H1 (cell line): ENCODE measurements around the gene TBX4.

ENCODE experiments used
- CBX5 ChIP-seq: fragments of 300-800, 300-1000 bp; sonication (generic); IDR thresholded peaks from 2 replicates; pipeline ENCODE4 v1.7.1; 2016; ENCODE audit warnings: antibody characterized with exemption, low read length, low read depth
- CHD2 ChIP-seq: IDR thresholded peaks from 2 replicates; pipeline ENCODE4 v1.6.1; 2012; ENCODE audit warnings: low read length, improper control_type of control experiment
- EP300 ChIP-seq, 2 experiments: IDR thresholded peaks; 1 replicate in 1 of 2; 2 replicates in 1 of 2; pipeline ENCODE4 v1.6.1; 2011 to 2012; ENCODE audit warnings: low read depth in 2 of 2, low read length in 2 of 2, mild to moderate bottlenecking in 2 of 2, borderline replicate concordance in 1 of 2, inconsistent platforms in 1 of 2, moderate library complexity in 1 of 2
- EZH2 ChIP-seq: fragments of 200-600 bp; sonication (generic); IDR thresholded peaks from 2 replicates; pipeline ENCODE4 v1.7.1; 2012; ENCODE audit warnings: low read depth, mild to moderate bottlenecking, moderate library complexity, low read length, inconsistent platforms; ENCODE audit not compliant: severe bottlenecking
- JUND ChIP-seq: IDR thresholded peaks from 2 replicates; pipeline ENCODE4 v1.6.1; 2011; ENCODE audit warnings: mild to moderate bottlenecking, improper control_type of control experiment, low read length
- POLR2A ChIP-seq, 2 experiments: IDR thresholded peaks; 1 replicate in 1 of 2; 2 replicates in 1 of 2; pipeline ENCODE4 v1.6.1; 2011; ENCODE audit warnings: low read depth in 2 of 2, low read length in 2 of 2, mild to moderate bottlenecking in 2 of 2; ENCODE audit errors: control extremely low read depth in 1 of 2
- POLR2AphosphoS5 ChIP-seq: IDR thresholded peaks from 2 replicates; pipeline ENCODE4 v1.6.1; 2011; ENCODE audit warnings: low read depth, low read length
- RAD21 ChIP-seq, 2 experiments: IDR thresholded peaks in 1 of 2; conservative IDR thresholded peaks in 1 of 2; 2 replicates each; pipeline ENCODE4 v1.6.1; 2011; ENCODE audit warnings: low read depth in 2 of 2, low read length in 2 of 2, improper control_type of control experiment in 1 of 2, inconsistent platforms in 1 of 2, mild to moderate bottlenecking in 1 of 2, moderate library complexity in 1 of 2
- RFX5 ChIP-seq: IDR thresholded peaks from 2 replicates; pipeline ENCODE4 v1.6.1; 2011; ENCODE audit warnings: low read depth, low read length, improper control_type of control experiment, borderline replicate concordance
- TAF1 ChIP-seq: IDR thresholded peaks from 2 replicates; pipeline ENCODE4 v1.6.1; 2011; ENCODE audit warnings: mild to moderate bottlenecking, low read depth, low read length
- TEAD4 ChIP-seq: IDR thresholded peaks from 2 replicates; pipeline ENCODE4 v1.6.1; 2012; ENCODE audit warnings: low read depth, low read length, inconsistent platforms, mixed read lengths
- YY1 ChIP-seq: IDR thresholded peaks from 2 replicates; pipeline ENCODE4 v1.6.1; 2011; ENCODE audit warnings: low read depth, mild to moderate bottlenecking, low read length
- TF ChIP-seq, protein P1 (sequence below), 3 experiments: IDR thresholded peaks; 1 replicate in 2 of 3; 2 replicates in 1 of 3; pipeline versions ENCODE4 v1.5.1 to v1.6.1; 2011; ENCODE audit warnings: low read length in 3 of 3, mild to moderate bottlenecking in 3 of 3, inconsistent platforms in 2 of 3, low read depth in 1 of 3, moderate library complexity in 1 of 3; ENCODE audit not compliant: insufficient read depth in 1 of 3; ENCODE audit errors: control extremely low read depth in 1 of 3

DNA sequence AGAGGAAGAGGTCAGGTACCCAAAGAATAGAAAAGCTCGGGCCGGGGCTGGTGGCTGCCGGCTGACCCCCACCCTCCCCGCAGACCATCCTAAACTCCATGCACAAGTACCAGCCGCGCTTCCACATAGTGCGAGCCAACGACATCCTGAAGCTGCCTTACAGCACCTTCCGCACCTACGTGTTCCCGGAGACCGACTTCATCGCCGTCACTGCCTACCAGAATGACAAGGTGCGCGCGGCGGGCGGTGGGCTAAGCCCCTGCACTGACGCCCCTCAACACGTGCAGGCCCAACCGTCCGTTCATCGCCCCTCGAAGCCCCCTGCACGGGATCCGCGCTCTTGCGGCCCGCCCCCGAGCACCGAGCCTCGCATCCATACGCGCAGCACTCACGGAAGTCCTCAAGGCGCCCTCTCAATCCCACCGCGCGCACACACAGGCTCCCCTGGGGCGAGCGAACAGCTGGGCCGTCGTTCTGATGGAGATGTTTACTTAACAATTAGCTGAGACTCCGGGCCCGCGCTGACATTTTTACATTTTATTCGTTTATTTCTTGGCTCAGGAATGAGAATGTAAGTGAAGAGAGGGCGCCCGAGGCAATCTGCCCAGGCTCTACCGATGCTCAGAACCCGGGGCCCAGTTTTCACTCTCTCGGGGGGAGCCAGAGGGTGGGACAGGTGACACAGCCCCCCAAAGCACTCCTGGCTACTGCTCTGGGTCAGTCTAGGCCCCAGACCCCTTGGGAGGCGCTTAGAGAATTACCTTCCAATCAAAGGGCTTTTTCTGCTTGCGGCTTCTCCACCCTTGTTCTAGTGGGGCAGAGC is 49.0 kb upstream of the TBX4 start:
- TF ChIP-seq EZH2 (peak; percentile 19), TAF1 (no peak), RFX5 (no peak), POLR2AphosphoS5 (no peak), POLR2A (IDR thresholded peaks at IDR 0.05; ENCODE audit: control extremely low read depth in 1 of 2, low read depth in 2 of 2, low read length in 2 of 2) (no peak), RAD21 (IDR thresholded peaks at IDR 0.05 in 1 of 2, conservative IDR thresholded peaks at IDR 0.05 in 1 of 2; ENCODE audit: low read depth in 2 of 2, low read length in 2 of 2) (no peak), EP300 (IDR thresholded peaks at IDR 0.05; ENCODE audit: borderline replicate concordance in 1 of 2, low read depth in 2 of 2, low read length in 2 of 2) (no peak), TEAD4 (no peak), YY1 (no peak), CHD2 (no peak), CBX5 (no peak), JUND (no peak)
- TF ChIP-seq, protein P1, sequence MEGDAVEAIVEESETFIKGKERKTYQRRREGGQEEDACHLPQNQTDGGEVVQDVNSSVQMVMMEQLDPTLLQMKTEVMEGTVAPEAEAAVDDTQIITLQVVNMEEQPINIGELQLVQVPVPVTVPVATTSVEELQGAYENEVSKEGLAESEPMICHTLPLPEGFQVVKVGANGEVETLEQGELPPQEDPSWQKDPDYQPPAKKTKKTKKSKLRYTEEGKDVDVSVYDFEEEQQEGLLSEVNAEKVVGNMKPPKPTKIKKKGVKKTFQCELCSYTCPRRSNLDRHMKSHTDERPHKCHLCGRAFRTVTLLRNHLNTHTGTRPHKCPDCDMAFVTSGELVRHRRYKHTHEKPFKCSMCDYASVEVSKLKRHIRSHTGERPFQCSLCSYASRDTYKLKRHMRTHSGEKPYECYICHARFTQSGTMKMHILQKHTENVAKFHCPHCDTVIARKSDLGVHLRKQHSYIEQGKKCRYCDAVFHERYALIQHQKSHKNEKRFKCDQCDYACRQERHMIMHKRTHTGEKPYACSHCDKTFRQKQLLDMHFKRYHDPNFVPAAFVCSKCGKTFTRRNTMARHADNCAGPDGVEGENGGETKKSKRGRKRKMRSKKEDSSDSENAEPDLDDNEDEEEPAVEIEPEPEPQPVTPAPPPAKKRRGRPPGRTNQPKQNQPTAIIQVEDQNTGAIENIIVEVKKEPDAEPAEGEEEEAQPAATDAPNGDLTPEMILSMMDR (IDR thresholded peaks at IDR 0.05; ENCODE audit: control extremely low read depth in 1 of 3, insufficient read depth in 1 of 3, low read depth in 1 of 3, low read length in 3 of 3): no peak
